Raji (cell line): ENCODE results near the gene WRAP53.

Experiments used
- POLR2A ChIP-seq: IDR thresholded peaks from 2 replicates; pipeline ENCODE4 v1.6.1; 2011; ENCODE audit warnings: low read depth, low read length, control low read depth; ENCODE audit not compliant: insufficient read depth

The WRAP53 gene

GRCh38 chr17:7744416-7744815, 56.1 kb downstream of the WRAP53 start:
- no peak for TF ChIP-seq POLR2A

- no peak for TF ChIP-seq POLR2A
Observed at GRCh38 chr17:7745748-7746470, 57.6 kb downstream of the WRAP53 start.

GRCh38 chr17:7747635-7748071, 59.4 kb downstream of the WRAP53 start:
- TF ChIP-seq POLR2A: no peak

GRCh38 chr17:7748076-7748775, 59.9 kb downstream of the WRAP53 start:
- TF ChIP-seq POLR2A: no peak

- no peak for TF ChIP-seq POLR2A
Observed at GRCh38 chr17:7750321-7750821, 62.1 kb downstream of the WRAP53 start.
